ENCODE measurements around the gene SPTBN4. TPM values are rescaled to one million over a fixed set of nuclear protein-coding genes. Genes with fewer than 3 reads are reported as not detected.

SPTBN4 gene
- total RNA-seq, 1 donor from 2014 or later: 3.4 TPM

- no peaks in the 10 kb centered on the region for H3K9me3 Mint-ChIP-seq
- DNase-seq (ENCODE audit: low spot score in 2 of 2, unreplicated experiment in 2 of 2): no peak
- peak overlapping the region; percentile 97 for H3K27ac Mint-ChIP-seq
- no peaks in the 10 kb centered on the region for H3K36me3 Mint-ChIP-seq
- H3K27me3 Mint-ChIP-seq (ENCODE audit: low read depth): no peaks in the 10 kb centered on the region
- H3K4me3 Mint-ChIP-seq: peak overlapping the region; percentile 72
- H3K4me1 Mint-ChIP-seq: peaks cover 23% of the 10 kb centered on the region
- no peak for TF ChIP-seq CTCF (IDR thresholded peaks at IDR 0.05; ENCODE audit: unreplicated experiment)
Measured at GRCh38 chr19:40420451-40420765, 46.4 kb upstream of the SPTBN4 start.

GRCh38 chr19:40420766-40421765, 45.7 kb upstream of the SPTBN4 start:
- Mint-ChIP-seq H3K27ac (peak overlapping the region; percentile 97), H3K4me1 (peaks cover 23% of the 10 kb centered on the region), H3K9me3 (no peaks in the 10 kb centered on the region), H3K27me3 (ENCODE audit: low read depth) (no peaks in the 10 kb centered on the region), H3K36me3 (no peaks in the 10 kb centered on the region), H3K4me3 (peak overlapping the region; percentile 72)
- peak; percentile 88 for TF ChIP-seq CTCF (IDR thresholded peaks at IDR 0.05; ENCODE audit: unreplicated experiment)
- peak; percentile 70 to 89 for DNase-seq (ENCODE audit: low spot score in 2 of 2, unreplicated experiment in 2 of 2)

GRCh38 chr19:40421993-40422747, 44.6 kb upstream of the SPTBN4 start:
- Mint-ChIP-seq H3K36me3 (no peaks in the 10 kb centered on the region), H3K27me3 (ENCODE audit: low read depth) (no peaks in the 10 kb centered on the region), H3K4me3 (peak overlapping the region; percentile 72), H3K4me1 (peaks cover 23% of the 10 kb centered on the region), H3K27ac (peak overlapping the region; percentile 97), H3K9me3 (no peaks in the 10 kb centered on the region)
- no peak for DNase-seq (ENCODE audit: low spot score in 2 of 2, unreplicated experiment in 2 of 2)
- TF ChIP-seq CTCF (IDR thresholded peaks at IDR 0.05; ENCODE audit: unreplicated experiment): no peak

- Mint-ChIP-seq H3K4me3 (peak overlapping the region; percentile 31), H3K36me3 (no peaks in the 10 kb centered on the region), H3K9me3 (no peaks in the 10 kb centered on the region), H3K27ac (peak overlapping the region; percentile 97), H3K27me3 (ENCODE audit: low read depth) (no peaks in the 10 kb centered on the region), H3K4me1 (peaks cover 21% of the 10 kb centered on the region)
- DNase-seq (ENCODE audit: low spot score in 2 of 2, unreplicated experiment in 2 of 2): no peak
- TF ChIP-seq CTCF (IDR thresholded peaks at IDR 0.05; ENCODE audit: unreplicated experiment): no peak
Measured at GRCh38 chr19:40422748-40423566, 43.8 kb upstream of the SPTBN4 start.

GRCh38 chr19:40423938-40424337, 42.9 kb upstream of the SPTBN4 start:
- H3K27ac Mint-ChIP-seq: no peak overlapping the region
- H3K9me3 Mint-ChIP-seq: no peaks in the 10 kb centered on the region
- no peak overlapping the region for H3K4me3 Mint-ChIP-seq

More at GRCh38 chr19:40423938-40424337, 42.9 kb upstream of the SPTBN4 start:
- H3K36me3 Mint-ChIP-seq: no peaks in the 10 kb centered on the region
- H3K4me1 Mint-ChIP-seq: peaks cover 21% of the 10 kb centered on the region
- no peaks in the 10 kb centered on the region for H3K27me3 Mint-ChIP-seq (ENCODE audit: low read depth)
- no peak for DNase-seq (ENCODE audit: low spot score in 2 of 2, unreplicated experiment in 2 of 2)
- TF ChIP-seq CTCF (IDR thresholded peaks at IDR 0.05; ENCODE audit: unreplicated experiment): no peak

Data from mesothelial cell of epicardium (in vitro differentiated cells).